Inferior parietal cortex (tissue), 1 donor: ENCODE measurements around the gene EMC7.
"Not testable (repeated sequence)": the region's sequence is repeated elsewhere in the genome, so short reads cannot be mapped to it uniquely, and the experiment has no call there.

Experiments used
- DNase-seq: peaks from one replicate; pipeline ENCODE4 v3.0.0-alpha.2; 2016; ENCODE audit errors: extremely low spot score

Gene EMC7

GRCh38 chr15:34101366-34102174 lies at the start of gene EMC7, which contains the start of gene PGBD4:
EMC7 (minus strand) TSS chr15:34101862; CDS start chr15:34101839, 23 bp downstream.
PGBD4 (plus strand) TSS chr15:34102083; CDS start chr15:34102532, 449 bp downstream.
- DNase-seq: peak; percentile 99

- no peak for DNase-seq
Observed at GRCh38 chr15:34147371-34148140, 45.9 kb upstream of the EMC7 start.

DNA sequence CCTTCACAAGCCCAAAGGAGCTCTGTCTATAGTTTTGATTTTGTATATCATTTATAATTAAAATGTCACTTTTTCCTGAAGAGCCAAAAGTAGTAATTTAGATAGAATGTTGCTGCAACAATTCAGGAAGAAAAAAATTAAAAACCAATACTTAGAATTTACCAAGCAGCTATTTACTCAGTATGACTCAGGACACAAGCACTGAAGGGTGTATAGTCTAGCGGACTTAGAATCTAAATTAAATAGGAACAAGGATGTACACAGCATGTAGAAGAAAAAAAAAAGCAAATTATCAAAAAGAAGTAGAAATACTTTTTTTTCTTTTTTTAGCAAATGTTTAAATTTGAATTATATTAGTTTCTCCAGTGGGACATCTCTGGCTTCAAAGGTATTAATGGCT lies 31.8 kb upstream of the EMC7 start:
- no peak for DNase-seq

DNA sequence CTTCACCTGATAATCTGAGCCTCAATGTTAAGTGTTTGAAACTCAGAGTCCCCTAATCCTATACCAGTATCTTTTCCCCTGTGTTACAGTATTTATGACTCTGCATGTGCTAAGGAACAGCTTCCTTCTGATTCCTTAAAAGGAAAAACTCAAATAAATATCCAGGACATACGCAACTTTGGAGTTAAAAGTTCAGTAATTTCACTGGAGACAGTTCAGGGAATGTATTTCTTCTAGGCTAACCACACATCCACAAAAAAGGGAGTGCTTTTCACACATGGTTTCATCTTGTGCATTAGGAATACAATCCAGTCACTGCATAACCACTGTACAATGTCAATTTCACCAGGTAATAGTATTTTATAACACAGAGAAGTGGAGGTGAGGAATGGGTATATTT lies 31.2 kb upstream of the EMC7 start:
- DNase-seq: no peak

DNA sequence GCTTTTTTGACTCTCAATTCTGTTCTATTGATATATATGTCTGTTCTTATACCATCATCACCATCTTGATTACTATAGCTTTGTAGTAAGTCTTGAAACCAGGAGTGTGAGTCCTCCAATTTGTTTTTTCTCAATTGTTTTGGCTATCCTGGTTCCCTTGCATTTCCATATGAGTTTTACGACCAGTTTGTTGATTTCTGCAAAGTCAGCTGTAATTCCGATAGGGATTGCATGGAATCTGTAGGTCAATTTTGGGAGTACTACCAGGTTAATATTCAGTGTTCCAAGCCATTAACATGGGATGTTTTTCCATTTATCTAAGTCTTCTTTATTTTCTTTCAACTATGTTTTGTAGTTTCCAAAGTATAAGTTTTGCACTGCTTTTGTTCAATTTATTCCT lies 27.2 kb upstream of the EMC7 start:
- DNase-seq: no peak

- DNase-seq: no peak
Observed at GRCh38 chr15:34126522-34126921, 24.9 kb upstream of the EMC7 start.

- no peak for DNase-seq
Observed at GRCh38 chr15:34125945-34126344, 24.3 kb upstream of the EMC7 start.

DNA sequence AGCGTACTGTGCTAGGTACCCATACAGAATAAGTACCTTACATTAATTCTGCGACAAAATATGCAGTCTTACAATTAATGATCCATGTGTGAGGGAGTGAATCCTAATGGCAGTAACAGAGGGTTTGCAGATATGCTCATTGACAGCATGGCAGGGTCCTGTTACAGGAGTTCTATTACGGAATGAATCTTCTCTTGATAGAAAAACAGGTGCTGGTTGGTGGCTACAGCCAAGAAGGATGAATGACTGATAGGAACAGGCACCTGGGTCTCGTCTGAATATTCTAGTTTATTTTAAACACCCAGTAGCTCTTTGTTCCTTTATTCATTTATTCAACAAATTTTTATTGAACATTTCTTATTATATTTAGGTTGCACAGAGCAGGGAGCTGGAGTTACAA lies 23.0 kb upstream of the EMC7 start:
- DNase-seq: no peak

- DNase-seq: no peak
Observed at GRCh38 chr15:34122771-34123183, 21.1 kb upstream of the EMC7 start.

DNA sequence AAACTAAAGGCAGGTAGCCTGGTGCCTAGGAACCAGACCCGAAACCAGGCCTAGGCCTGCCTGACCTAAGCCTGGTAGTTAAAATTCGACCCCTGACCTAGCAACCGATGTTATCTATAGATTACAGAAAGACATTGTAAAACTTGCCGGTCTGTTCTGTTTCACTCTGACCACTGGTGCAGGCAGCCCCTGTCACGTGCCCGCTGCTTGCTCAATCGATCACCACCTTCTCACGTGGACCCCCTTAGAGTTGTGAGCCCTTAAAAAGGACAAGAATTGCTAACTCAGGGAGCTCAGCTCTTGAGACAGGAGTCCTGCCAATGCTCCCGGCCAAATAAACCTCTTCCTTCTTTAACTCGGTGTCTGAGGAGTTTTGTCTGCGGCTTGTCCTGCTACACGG lies 20.1 kb upstream of the EMC7 start:
- DNase-seq: not testable (repeated sequence)

DNA sequence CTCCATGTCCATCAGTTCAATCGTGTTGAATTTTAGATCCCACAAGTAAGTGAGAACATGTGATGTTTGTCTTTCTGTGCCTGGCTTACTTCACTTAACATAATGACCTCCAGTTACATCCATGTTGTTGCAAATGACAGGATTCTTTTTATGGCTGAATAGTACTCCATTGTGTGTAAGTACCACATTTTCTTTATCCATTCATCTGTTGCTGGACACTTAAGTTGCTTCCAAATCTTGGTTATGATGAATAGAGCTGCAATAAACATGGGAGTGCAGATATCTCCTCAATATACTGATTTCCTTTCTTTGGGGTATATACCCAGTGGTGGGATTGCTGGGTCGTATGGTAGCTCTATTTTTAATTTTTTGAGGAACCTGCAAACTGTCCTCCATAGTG lies 18.8 kb upstream of the EMC7 start:
- not testable (repeated sequence) for DNase-seq

GRCh38 chr15:34119291-34119690 lies 17.6 kb upstream of the EMC7 start:
- DNase-seq: no peak

GRCh38 chr15:34116620-34117019 lies 15.0 kb upstream of the EMC7 start:
- no peak for DNase-seq

DNA sequence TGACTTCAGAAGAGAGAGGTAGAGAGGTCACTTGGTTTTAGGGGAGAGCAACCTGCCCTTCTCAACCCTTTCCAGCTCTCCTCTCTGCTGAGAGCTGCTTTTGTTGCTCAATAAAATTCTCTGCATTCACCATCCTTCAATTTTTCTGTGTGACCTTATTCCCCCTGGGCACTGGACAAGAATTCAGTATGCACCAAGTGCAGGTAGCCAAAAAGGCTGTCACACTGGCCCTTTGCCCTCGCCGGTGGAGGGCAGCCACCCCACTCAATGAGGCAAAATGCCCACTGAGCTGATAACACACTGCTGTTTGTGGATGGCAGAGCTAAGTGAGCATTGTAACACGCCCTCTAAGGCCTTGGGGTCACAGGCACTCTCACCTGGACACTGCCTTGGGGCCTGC lies 13.1 kb upstream of the EMC7 start:
- DNase-seq: no peak

- no peak for DNase-seq
Observed at GRCh38 chr15:34114215-34114614, 12.6 kb upstream of the EMC7 start.

- DNase-seq: no peak
Observed at GRCh38 chr15:34111488-34111887, 9.8 kb upstream of the EMC7 start.

DNA sequence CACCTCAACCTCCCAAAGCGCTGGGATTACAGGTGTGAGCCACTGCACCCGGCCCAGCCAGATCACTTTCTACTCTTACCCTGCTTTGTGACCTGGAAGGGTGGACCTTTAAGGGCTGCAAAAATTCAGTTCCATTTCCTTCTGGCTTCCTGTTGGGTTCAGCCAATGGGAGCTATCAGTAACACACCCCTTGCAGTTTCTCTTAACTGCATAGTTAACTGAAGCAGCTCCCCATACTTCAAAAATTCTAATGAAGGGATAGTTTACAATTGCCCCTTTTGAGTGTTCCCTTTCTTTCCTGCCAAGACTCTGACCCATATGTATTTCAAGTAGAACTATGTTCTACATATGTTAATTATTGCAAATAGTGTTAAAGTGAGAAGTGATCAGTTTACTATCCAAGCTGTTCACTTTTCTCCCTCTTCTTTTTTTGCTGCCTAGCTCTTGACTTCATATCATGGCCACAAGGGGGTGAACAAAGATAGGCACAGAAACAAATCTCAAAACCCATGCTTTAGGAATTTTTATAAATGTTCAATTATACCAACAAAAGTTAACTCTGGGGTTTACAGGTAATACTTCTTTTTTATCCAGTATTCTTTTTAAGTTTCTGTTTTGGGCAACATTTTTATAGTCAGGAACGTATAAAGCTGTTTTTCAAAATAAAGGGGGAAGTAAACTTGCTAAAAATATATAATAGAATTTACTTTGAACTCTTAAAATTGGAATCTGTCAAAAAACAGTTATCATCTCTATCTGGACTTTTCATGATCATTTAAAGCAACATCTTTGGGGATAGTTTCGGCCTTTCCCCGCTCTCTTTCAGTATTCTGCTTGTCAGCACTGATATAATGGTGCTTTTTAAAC lies 8.4 kb upstream of the EMC7 start:
- DNase-seq: peak; percentile 29

- DNase-seq: no peak
Observed at GRCh38 chr15:34107315-34107714, 5.7 kb upstream of the EMC7 start.

- DNase-seq: no peak
Observed at GRCh38 chr15:34106423-34106822, 4.8 kb upstream of the EMC7 start.

GRCh38 chr15:34102175-34102925 lies 688 bp upstream of the EMC7 start:
- peak; percentile 15 for DNase-seq

DNA sequence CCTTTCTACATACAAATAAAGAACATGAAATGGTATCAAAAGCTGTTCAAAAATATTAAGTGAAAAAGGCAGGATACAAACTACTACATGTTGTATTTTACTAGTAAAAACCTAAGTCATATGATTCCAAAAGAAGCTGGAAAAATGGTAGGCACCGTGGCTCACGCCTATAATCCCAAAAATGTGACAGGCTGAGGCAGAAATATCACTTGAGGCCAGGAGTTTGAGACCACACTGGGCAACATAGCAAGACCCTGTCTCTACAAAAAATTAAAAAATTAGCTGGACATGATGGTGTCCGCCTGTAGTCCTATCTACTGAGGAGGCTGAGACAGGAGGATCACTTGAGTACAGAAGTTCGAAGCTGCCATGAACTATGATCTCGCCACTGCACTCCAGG lies 1.7 kb downstream of the EMC7 start:
- DNase-seq: no peak
